Measurements from ENCODE around the gene SP4. TPM values are rescaled to one million over a fixed set of nuclear protein-coding genes. Genes with fewer than 3 reads are reported as not detected.

The SP4 gene
- total RNA-seq, 1 donor from 2014 or later: 20.4 TPM

DNA sequence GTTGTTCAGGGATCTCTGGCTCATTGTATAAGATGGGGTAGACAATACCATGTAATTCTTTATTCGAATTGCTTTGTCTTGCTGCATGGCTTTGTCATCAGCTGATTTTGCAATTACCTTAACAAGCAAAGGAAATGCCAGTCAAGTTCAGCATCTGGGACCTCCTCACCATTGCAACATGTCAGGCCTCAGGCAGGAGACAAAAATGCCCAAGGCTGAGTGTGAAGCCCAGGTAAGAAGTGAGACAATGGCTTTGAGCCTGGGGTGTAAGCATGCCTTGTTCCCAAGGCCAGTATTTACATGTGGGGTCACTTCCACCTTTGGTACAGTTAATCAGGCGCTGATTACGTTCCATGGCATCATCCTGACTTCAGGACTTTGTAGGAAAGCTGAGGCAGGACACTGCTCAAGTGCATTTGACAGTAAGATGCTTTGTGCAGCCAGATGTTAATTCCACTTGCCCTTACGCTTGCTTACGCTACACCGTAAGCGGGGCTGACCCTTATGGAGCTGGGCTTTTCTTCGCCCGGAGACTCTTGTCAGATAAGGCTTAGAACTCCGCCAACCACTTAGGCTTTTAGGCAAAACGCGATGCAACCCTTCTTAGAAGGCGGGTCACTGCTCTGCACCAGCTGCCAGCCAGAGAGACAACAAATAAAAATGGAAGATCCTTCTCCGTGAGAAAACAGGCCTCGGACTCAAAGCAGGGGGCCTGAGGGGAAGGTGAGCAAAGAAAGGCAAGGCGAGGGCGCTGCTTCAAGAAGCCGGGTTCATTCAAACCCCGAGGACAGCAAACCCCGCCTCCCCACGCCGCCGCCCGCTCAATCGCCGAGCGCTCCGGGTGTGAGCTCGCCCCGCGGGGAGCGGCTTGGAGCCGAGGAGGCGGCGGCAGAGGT, 1.3 kb upstream of the SP4 start:
- peaks cover 21% of the 10 kb centered on the region for H3K36me3 Mint-ChIP-seq (ENCODE audit: low read depth)
- H3K4me1 Mint-ChIP-seq: peaks cover 32% of the 10 kb centered on the region
- H3K9me3 Mint-ChIP-seq: no peaks in the 10 kb centered on the region
- intact Hi-C loops (cut with micrococcal nuclease): loop anchor here (1.0 to 10.0 kb wide), 11 partner anchors 56 to 1756 kb away; partner anchors contain the start of genes DNAH11, HYCC1 and NUP42
- no peak for DNase-seq
- H3K27me3 Mint-ChIP-seq: no peaks in the 10 kb centered on the region
- peak overlapping the region; percentile 84 for H3K4me3 Mint-ChIP-seq
- peak overlapping the region; percentile 84 for H3K27ac Mint-ChIP-seq

DNA sequence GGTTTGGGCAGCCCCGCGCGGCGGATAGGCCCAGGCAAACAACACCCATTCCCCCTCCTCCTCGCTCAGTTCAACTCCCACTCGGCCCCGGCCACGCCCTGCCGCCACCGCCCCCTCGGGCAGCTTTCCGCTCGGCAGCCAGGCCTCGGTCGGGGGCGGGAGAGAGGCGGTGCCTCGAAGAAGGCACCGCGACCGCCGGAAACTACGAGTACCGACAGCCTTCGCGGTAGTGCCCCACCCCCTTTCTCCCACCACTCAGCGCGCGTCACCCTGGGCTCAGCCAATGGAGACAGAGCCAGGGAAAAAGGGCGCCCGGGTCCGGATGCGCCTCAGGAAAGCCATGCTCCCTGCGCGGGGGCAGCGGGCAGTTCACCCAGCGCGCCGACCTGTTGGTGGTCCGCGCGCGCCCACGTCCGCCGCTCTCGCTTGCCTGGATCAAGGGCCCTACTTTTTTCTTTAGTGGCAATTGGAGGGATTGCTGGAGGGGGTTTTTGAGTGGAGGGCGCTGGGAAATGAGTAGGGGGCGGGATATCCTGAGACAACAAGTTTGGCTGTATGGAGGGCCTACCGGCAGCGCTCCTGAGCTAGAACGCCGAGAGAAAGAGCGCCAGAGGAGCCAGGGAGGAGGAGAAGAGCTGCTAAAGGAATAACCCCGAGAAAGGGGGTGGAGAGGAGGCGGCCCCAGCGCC, 557 bp upstream of the SP4 start:
- Mint-ChIP-seq H3K27ac (peak overlapping the region; percentile 100), H3K27me3 (no peaks in the 10 kb centered on the region), H3K36me3 (ENCODE audit: low read depth) (peaks cover 24% of the 10 kb centered on the region), H3K9me3 (no peaks in the 10 kb centered on the region), H3K4me1 (peaks cover 36% of the 10 kb centered on the region), H3K4me3 (peak overlapping the region; percentile 96)
- DNase-seq: peak; percentile 100
- intact Hi-C loops (cut with micrococcal nuclease): loop anchor here (1.0 to 10.0 kb wide), 11 partner anchors 55 to 1755 kb away; partner anchors contain the start of genes DNAH11, HYCC1 and NUP42

DNA sequence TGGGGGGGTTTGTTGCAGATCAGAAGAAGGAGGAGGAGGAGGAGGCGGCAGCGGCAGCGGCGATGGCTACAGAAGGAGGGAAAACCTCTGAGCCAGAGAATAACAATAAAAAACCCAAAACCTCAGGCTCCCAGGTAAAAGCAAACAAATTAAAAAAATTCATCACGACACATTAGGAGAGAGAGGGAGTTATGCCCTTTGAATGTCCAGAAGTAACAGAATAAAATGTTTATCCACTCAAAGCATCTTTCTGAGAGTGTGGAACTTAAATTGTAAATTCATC, 717 bp downstream of the SP4 start:
- H3K9me3 Mint-ChIP-seq: no peaks in the 10 kb centered on the region
- no peaks in the 10 kb centered on the region for H3K27me3 Mint-ChIP-seq
- intact Hi-C loops (cut with micrococcal nuclease): loop anchor here (5.0 to 10.0 kb wide), 6 partner anchors 54 to 1754 kb away; partner anchors contain the start of genes DNAH11, HYCC1 and NUP42
- peaks cover 48% of the 10 kb centered on the region for H3K4me1 Mint-ChIP-seq
- peak overlapping the region; percentile 96 for H3K4me3 Mint-ChIP-seq
- peak overlapping the region; percentile 95 for H3K27ac Mint-ChIP-seq
- no peak for DNase-seq
- H3K36me3 Mint-ChIP-seq (ENCODE audit: low read depth): peaks cover 36% of the 10 kb centered on the region

DNA sequence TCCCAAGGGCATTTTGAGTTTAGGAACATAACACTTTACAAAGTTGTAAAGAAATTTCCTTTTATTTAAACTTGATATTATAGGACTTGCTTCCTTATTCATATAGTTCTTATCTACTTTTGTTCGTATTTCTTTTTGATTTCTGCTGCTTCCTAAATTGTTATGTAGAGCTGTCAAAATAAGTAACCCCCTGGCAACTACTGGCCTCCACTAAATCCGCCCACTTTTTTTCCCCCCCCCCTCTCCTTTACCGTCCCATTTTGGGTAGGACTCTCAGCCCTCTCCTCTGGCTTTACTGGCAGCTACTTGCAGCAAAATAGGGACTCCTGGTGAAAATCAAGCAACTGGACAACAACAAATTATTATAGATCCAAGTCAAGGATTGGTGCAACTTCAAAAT, 1.1 kb downstream of the SP4 start:
- intact Hi-C loops (cut with micrococcal nuclease): loop anchor here (1.0 to 10.0 kb wide), 7 partner anchors 8 to 1753 kb away; partner anchors contain the start of genes DNAH11, HYCC1 and NUP42
- Mint-ChIP-seq H3K27ac (peak overlapping the region; percentile 95), H3K4me3 (peak overlapping the region; percentile 96), H3K36me3 (ENCODE audit: low read depth) (peaks cover 40% of the 10 kb centered on the region), H3K4me1 (peaks cover 50% of the 10 kb centered on the region), H3K27me3 (no peaks in the 10 kb centered on the region), H3K9me3 (no peaks in the 10 kb centered on the region)
- no peak for DNase-seq

DNA sequence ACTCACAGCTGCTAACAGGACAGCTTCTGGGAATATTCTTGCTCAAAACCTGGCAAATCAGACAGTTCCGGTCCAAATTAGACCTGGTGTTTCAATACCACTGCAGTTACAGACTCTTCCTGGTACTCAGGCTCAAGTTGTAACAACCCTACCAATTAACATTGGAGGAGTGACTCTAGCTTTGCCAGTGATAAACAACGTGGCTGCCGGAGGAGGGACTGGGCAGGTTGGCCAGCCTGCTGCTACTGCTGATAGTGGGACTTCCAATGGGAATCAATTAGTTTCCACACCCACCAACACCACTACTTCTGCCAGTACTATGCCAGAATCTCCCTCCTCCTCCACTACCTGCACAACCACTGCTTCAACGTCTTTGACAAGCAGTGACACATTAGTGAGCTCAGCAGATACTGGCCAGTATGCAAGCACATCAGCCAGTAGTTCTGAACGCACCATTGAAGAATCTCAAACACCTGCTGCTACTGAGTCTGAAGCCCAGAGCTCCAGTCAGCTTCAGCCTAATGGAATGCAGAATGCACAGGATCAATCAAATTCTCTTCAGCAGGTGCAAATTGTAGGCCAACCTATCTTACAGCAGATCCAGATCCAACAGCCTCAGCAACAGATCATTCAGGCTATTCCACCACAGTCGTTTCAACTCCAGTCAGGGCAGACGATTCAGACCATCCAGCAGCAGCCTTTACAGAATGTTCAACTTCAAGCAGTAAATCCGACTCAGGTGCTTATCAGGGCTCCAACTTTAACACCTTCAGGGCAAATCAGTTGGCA, 2.1 kb downstream of the SP4 start:
- Mint-ChIP-seq H3K4me3 (peak overlapping the region; percentile 96), H3K36me3 (ENCODE audit: low read depth) (peaks cover 49% of the 10 kb centered on the region), H3K9me3 (no peaks in the 10 kb centered on the region), H3K27ac (peak overlapping the region; percentile 83), H3K4me1 (peaks cover 59% of the 10 kb centered on the region), H3K27me3 (no peaks in the 10 kb centered on the region)
- intact Hi-C loops (cut with micrococcal nuclease): loop anchor here (1.0 to 10.0 kb wide), 7 partner anchors 7 to 1752 kb away; partner anchors contain the start of genes DNAH11, HYCC1 and NUP42
- DNase-seq: peak; percentile 67

DNA sequence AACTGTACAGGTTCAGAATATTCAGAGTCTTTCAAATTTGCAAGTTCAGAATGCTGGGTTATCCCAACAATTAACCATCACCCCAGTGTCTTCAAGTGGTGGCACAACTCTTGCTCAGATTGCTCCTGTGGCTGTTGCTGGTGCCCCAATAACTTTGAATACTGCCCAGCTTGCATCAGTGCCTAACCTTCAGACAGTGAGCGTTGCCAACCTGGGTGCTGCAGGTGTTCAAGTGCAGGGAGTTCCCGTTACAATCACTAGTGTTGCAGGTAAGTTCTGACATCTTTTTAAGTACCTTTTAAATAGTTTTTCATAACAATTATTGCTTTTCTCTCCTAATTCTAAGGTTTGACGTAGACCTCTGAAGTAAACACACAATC, 2.7 kb downstream of the SP4 start:
- Mint-ChIP-seq H3K4me1 (peaks cover 61% of the 10 kb centered on the region), H3K27me3 (no peaks in the 10 kb centered on the region), H3K27ac (peak overlapping the region; percentile 42), H3K9me3 (no peaks in the 10 kb centered on the region), H3K36me3 (ENCODE audit: low read depth) (peaks cover 51% of the 10 kb centered on the region), H3K4me3 (peak overlapping the region; percentile 96)
- DNase-seq: peak; percentile 66
- intact Hi-C loops (cut with micrococcal nuclease): no loop called here

DNA sequence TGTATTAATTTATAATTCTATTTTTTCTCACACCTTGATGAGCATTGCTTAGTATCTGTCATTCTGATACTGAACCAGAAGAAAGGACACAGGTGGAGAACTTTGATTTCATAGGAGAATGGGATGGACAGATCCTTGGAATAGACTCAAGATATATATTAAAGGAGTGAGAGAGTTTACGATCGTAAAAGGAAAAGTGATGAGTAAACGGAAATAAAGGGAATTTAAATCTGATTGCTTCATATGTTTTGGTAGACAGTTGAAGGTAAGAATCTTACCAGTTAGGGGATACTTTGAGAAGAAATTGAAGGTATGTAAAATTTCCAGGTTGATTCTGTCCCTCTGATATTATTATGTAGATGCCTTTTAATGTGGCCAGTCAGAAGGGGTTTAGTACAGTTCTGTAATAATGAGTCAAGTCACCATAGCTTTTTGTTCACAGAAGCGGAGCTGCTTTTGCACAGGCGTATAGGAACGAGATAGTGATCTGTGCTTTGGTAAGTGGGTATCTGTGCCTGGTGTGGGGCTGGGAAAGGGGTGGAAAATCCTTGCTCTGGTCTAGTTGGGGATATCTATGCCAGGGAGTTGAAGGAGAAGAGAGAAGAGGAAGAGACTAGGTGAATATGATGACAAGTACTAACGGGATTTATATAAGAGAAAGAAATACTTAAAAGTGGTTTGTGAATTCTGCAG, 15.4 kb downstream of the SP4 start:
- Mint-ChIP-seq H3K27me3 (no peaks in the 10 kb centered on the region), H3K27ac (peak overlapping the region; percentile 3), H3K36me3 (ENCODE audit: low read depth) (peaks cover 63% of the 10 kb centered on the region), H3K9me3 (no peaks in the 10 kb centered on the region), H3K4me3 (no peak overlapping the region), H3K4me1 (peaks cover 23% of the 10 kb centered on the region)
- no peak for DNase-seq
- intact Hi-C loops (cut with micrococcal nuclease): no loop called here

DNA sequence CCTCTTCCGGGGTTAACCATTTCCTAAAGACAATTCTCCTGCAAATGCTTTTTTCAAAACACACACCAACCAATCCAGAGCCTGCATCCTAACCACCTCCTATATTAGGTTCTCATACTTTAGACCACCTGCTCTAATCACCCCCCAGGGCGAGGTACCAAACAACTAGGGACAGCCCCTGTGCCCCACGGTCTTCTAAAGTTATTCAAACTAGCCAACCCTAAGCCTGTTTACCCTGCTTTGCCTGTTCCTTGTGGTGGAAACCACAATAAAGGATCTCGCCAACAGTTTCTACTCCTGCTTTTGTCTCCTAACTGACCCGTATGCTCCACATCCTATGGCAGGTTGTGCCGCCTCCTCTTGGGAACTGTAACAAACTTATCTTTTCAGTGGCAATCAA, 21.1 kb downstream of the SP4 start:
- H3K4me3 Mint-ChIP-seq: no peak overlapping the region
- DNase-seq: no peak
- H3K9me3 Mint-ChIP-seq: peaks cover 21% of the 10 kb centered on the region
- H3K4me1 Mint-ChIP-seq: peaks cover 18% of the 10 kb centered on the region
- H3K27me3 Mint-ChIP-seq: no peaks in the 10 kb centered on the region
- intact Hi-C loops (cut with micrococcal nuclease): no loop called here
- peaks cover 76% of the 10 kb centered on the region for H3K36me3 Mint-ChIP-seq (ENCODE audit: low read depth)
- H3K27ac Mint-ChIP-seq: no peak overlapping the region

DNA sequence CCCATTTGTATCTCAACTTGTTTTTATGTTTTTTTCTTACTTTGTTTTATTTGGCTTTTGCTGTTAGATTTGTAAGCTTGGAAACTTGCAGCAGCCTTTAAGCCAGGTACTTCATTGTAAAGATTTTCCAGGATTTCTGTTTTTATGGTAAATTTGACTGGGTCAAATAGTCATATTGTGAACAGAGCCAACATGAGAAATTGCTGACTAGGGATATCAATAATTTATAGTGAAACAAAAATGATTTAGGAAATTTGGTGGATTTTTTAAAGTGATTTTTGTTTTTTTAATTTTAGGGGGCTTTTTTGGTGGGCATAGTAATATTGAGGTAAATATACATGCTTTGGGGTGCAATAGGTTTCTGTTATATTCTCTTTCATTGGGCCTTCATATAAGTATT, 22.2 kb downstream of the SP4 start:
- H3K36me3 Mint-ChIP-seq (ENCODE audit: low read depth): peaks cover 77% of the 10 kb centered on the region
- no peaks in the 10 kb centered on the region for H3K27me3 Mint-ChIP-seq
- DNase-seq: no peak
- no peak overlapping the region for H3K4me3 Mint-ChIP-seq
- H3K9me3 Mint-ChIP-seq: peaks cover 22% of the 10 kb centered on the region
- no peak overlapping the region for H3K27ac Mint-ChIP-seq
- H3K4me1 Mint-ChIP-seq: peaks cover 15% of the 10 kb centered on the region
- intact Hi-C loops (cut with micrococcal nuclease): no loop called here

DNA sequence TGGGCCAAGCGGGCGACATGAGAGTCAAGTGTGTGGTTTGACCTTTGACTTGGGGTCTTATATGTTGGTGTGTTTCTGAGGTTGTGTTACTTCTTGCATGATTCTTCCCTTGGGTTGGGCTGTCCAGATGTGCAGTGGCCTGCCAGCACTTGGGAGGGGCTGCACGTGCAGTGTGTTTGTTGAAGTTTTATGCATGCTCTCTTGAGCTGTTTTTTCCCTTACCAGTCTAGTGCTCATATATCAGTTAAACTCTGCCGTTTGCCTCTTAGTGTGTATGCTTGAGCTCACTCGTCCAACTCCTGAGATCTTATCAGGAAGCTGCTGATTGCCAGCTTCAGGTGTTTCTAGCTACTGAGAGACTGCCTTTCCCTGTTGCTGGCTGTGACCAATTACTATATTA, 23.1 kb downstream of the SP4 start:
- no peaks in the 10 kb centered on the region for H3K27me3 Mint-ChIP-seq
- intact Hi-C loops (cut with micrococcal nuclease): no loop called here
- no peak overlapping the region for H3K4me3 Mint-ChIP-seq
- no peak overlapping the region for H3K27ac Mint-ChIP-seq
- H3K4me1 Mint-ChIP-seq: peaks cover 13% of the 10 kb centered on the region
- peaks cover 77% of the 10 kb centered on the region for H3K36me3 Mint-ChIP-seq (ENCODE audit: low read depth)
- H3K9me3 Mint-ChIP-seq: peaks cover 26% of the 10 kb centered on the region
- DNase-seq: no peak

DNA sequence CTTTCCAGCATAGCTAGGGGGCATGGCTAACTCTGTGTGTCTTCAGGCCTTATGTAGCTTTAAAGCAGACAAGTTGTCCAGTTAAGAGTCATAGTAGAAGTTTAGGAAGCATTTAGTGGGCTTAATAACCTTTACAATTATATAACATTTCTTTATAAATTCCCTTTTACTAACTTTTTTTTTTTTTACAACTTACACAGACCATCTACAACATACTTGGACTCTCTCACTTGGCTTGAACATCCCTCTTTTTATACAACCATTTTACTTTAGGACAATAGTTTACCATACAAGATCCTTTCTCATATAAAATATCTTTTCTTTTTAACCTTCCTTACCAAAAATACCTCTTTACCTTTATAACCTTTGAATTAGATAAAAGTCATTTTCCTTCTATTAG, 26.3 kb downstream of the SP4 start:
- peaks cover 26% of the 10 kb centered on the region for H3K9me3 Mint-ChIP-seq
- DNase-seq: no peak
- peaks cover 12% of the 10 kb centered on the region for H3K4me1 Mint-ChIP-seq
- H3K27ac Mint-ChIP-seq: no peak overlapping the region
- intact Hi-C loops (cut with micrococcal nuclease): no loop called here
- no peaks in the 10 kb centered on the region for H3K27me3 Mint-ChIP-seq
- no peak overlapping the region for H3K4me3 Mint-ChIP-seq
- peaks cover 82% of the 10 kb centered on the region for H3K36me3 Mint-ChIP-seq (ENCODE audit: low read depth)

DNA sequence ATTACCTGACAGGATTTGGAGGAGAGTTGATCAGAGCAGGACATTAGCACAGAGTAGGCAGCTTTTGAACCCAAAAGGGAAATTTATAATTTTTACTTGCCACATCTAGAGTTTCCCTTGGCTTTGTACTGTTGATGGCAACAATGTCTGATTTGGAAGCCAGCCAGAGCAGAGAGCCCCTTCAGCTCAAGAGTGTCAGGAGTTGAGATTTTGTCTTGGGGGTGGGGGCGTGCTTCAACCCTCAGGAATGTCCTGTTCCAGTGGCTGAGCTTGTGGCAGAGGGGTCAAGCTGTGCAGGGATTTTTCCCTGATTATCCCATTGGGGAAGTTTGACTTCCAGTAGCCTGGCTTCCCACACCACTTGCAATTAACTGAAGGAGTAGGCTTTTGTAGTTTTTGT, 27.0 kb downstream of the SP4 start:
- Mint-ChIP-seq H3K27ac (no peak overlapping the region), H3K27me3 (no peaks in the 10 kb centered on the region), H3K4me3 (no peak overlapping the region), H3K4me1 (peaks cover 11% of the 10 kb centered on the region), H3K36me3 (ENCODE audit: low read depth) (peaks cover 85% of the 10 kb centered on the region), H3K9me3 (peaks cover 30% of the 10 kb centered on the region)
- no peak for DNase-seq
- intact Hi-C loops (cut with micrococcal nuclease): no loop called here

DNA sequence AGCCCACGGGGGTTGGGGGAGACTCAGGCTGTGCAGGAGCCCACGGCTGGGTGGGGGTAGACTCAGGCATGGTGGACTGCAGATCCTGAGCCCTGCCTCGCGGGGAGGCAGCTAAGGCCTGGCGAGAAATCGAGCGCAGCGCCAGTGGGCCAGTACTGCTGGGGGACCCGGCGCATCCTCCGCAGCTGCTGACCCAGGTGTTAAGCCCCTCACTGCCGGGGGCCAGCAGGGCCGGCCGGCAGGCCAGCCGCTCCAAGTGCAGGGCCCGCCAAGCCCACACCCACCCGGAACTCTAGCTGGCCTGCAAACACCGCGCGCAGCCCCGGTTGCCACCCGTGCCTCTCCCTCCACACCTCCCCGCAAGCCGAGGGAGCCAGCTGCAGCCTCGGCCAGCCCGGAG, 33.4 kb downstream of the SP4 start:
- no peak overlapping the region for H3K27ac Mint-ChIP-seq
- no peak overlapping the region for H3K4me3 Mint-ChIP-seq
- peaks cover 9% of the 10 kb centered on the region for H3K9me3 Mint-ChIP-seq
- H3K36me3 Mint-ChIP-seq (ENCODE audit: low read depth): peaks cover 64% of the 10 kb centered on the region
- DNase-seq: no peak
- intact Hi-C loops (cut with micrococcal nuclease): no loop called here
- H3K27me3 Mint-ChIP-seq: no peaks in the 10 kb centered on the region
- H3K4me1 Mint-ChIP-seq: peaks cover 20% of the 10 kb centered on the region

Data from activated CD4-positive, alpha-beta T cell treated with anti-CD3 and anti-CD28 coated beads, Interleukin-2, amount 10 ng/mL, durations not matched to agents 24 days and 14 days (primary cell).